ENCODE results near the gene MISP. TPM values are rescaled to one million over a fixed set of nuclear protein-coding genes. Genes with fewer than 3 reads are reported as not detected.

MISP gene
- total RNA-seq, 4 donors from 2014 or later = 0.11 to 1.3 (median 1.0) TPM; not detected in 1

GRCh38 chr19:810077-810855, 59.4 kb downstream of the MISP start:
- DNase-seq = no peak
- H3K27me3 ChIP-seq = no peaks in the 10 kb centered on the region
- TF ChIP-seq POLR2A (IDR thresholded peaks at IDR 0.05) (no peak), CTCF (IDR thresholded peaks at IDR 0.05) (no peak)
- peaks cover 0 to 20% (median 0%) of the 10 kb centered on the region in 3 donors for H3K4me1 ChIP-seq
- WGBS, 2 donors = 79 to 81% methylated on average over 16 to 29 of the region's 30 CpGs
- H3K27ac ChIP-seq = no peak overlapping the region
- no peaks in the 10 kb centered on the region for H3K9me3 ChIP-seq
- peaks cover 52 to 88% (median 70%) of the 10 kb centered on the region in 3 donors for H3K36me3 ChIP-seq
- intact Hi-C loops (cut with DNase I) = no loop called here
- no peak overlapping the region for H3K4me3 ChIP-seq

DNA sequence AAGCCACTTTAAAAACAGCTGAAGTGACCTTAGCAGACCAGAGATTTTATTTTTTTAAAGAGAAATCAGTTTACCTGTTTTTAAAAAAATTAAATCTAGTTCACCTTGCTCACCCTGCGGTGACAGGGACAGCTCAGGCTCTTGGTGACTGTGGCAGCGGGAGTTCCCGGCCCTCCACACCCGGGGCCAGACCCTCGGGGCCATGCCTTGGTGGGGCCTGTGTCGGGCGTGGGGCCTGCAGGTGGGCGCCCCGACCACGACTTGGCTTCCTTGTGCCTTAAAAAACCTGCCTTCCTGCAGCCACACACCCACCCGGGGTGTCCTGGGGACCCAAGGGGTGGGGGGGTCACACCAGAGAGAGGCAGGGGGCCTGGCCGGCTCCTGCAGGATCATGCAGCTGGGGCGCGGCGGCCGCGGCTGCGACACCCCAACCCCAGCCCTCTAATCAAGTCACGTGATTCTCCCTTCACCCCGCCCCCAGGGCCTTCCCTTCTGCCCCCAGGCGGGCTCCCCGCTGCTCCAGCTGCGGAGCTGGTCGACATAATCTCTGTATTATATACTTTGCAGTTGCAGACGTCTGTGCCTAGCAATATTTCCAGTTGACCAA, 60.1 kb downstream of the MISP start:
- intact Hi-C loops (cut with DNase I) = no loop called here
- WGBS, 2 donors = 69 to 80% methylated on average over 13 to 17 of the region's 25 CpGs
- Histone ChIP-seq H3K27ac (no peak overlapping the region), H3K4me3 (no peak overlapping the region), H3K36me3 (peaks cover 45 to 81% (median 63%) of the 10 kb centered on the region in 3 donors), H3K27me3 (no peaks in the 10 kb centered on the region), H3K9me3 (no peaks in the 10 kb centered on the region), H3K4me1 (peaks cover 0 to 13% (median 0%) of the 10 kb centered on the region in 3 donors)
- no peak for DNase-seq
- no peak for TF ChIP-seq CTCF (IDR thresholded peaks at IDR 0.05)
- no peak for TF ChIP-seq POLR2A (IDR thresholded peaks at IDR 0.05)

DNA sequence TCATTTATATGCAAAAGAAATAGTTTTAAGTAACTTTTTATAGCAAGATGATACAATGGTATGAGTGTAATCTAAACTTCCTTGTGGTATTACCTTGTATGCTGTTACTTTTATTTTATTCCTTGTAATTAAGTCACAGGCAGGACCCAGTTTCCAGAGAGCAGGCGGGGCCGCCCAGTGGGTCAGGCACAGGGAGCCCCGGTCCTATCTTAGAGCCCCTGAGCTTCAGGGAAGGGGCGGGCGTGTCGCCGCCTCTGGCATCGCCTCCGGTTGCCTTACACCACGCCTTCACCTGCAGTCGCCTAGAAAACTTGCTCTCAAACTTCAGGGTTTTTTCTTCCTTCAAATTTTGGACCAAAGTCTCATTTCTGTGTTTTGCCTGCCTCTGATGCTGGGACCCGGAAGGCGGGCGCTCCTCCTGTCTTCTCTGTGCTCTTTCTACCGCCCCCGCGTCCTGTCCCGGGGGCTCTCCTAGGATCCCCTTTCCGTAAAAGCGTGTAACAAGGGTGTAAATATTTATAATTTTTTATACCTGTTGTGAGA, 60.7 kb downstream of the MISP start:
- DNase-seq = no peak
- Histone ChIP-seq H3K4me3 (no peak overlapping the region), H3K9me3 (no peaks in the 10 kb centered on the region), H3K4me1 (peaks cover 0 to 7% (median 0%) of the 10 kb centered on the region in 3 donors), H3K36me3 (peaks cover 39 to 75% (median 57%) of the 10 kb centered on the region in 3 donors), H3K27me3 (no peaks in the 10 kb centered on the region), H3K27ac (no peak overlapping the region)
- TF ChIP-seq CTCF (IDR thresholded peaks at IDR 0.05) (no peak), POLR2A (IDR thresholded peaks at IDR 0.05) (no peak)
- intact Hi-C loops (cut with DNase I) = no loop called here
- WGBS, 2 donors = 84 to 85% methylated on average over 15 to 20 of the region's 20 CpGs

- WGBS, 2 donors = 83 to 87% methylated on average over 15 to 17 of the region's 80 CpGs
- H3K4me1 ChIP-seq = peaks cover 0 to 1% (median 0%) of the 10 kb centered on the region in 3 donors
- H3K36me3 ChIP-seq = peaks cover 33 to 69% (median 51%) of the 10 kb centered on the region in 3 donors
- intact Hi-C loops (cut with DNase I) = no loop called here
- TF ChIP-seq POLR2A (IDR thresholded peaks at IDR 0.05) (no peak), CTCF (IDR thresholded peaks at IDR 0.05) (no peak)
- no peaks in the 10 kb centered on the region for H3K9me3 ChIP-seq
- no peak overlapping the region for H3K4me3 ChIP-seq
- H3K27ac ChIP-seq = no peak overlapping the region
- no peak for DNase-seq
- H3K27me3 ChIP-seq = no peaks in the 10 kb centered on the region
These were observed 61.3 kb downstream of the MISP start for GRCh38 chr19:812049-812746.
